H9 (cell line): ENCODE results near the gene CCNI2. TPM values are rescaled to one million over a fixed set of nuclear protein-coding genes. Genes with fewer than 3 reads are reported as not detected.

ENCODE experiments used
- DNase-seq: peaks from one replicate; pipeline ENCODE4 v3.0.0-alpha.2; 2017
- H2AFZ ChIP-seq: one replicate; pipeline ENCODE4 v1.6.1; 2013; ENCODE audit warnings: mild to moderate bottlenecking, low read length, control low read depth, moderate library complexity
- H2AK5ac ChIP-seq: 2 replicates; pipeline ENCODE4 v1.6.1; 2013; ENCODE audit warnings: low read length, control low read depth, mixed read lengths; ENCODE audit not compliant: insufficient read length
- H2BK120ac ChIP-seq: one replicate; pipeline ENCODE4 v1.6.1; 2013; ENCODE audit warnings: low read depth, mild to moderate bottlenecking, low read length, control low read depth, inconsistent platforms; ENCODE audit not compliant: poor library complexity, severe bottlenecking
- H2BK12ac ChIP-seq: 2 replicates; pipeline ENCODE4 v1.6.1; 2013; ENCODE audit warnings: low read length, control low read depth, mixed read lengths, low read depth; ENCODE audit not compliant: insufficient read length
- H2BK15ac ChIP-seq: 2 replicates; pipeline ENCODE4 v1.6.1; 2013; ENCODE audit warnings: low read depth, low read length, control low read depth
- H2BK20ac ChIP-seq: one replicate; pipeline ENCODE4 v1.6.1; 2013; ENCODE audit warnings: low read depth, mild to moderate bottlenecking, low read length, control low read depth, inconsistent platforms; ENCODE audit not compliant: poor library complexity, severe bottlenecking
- H2BK5ac ChIP-seq: 2 replicates; pipeline ENCODE4 v1.6.1; 2013; ENCODE audit warnings: low read length, control low read depth, mixed read lengths; ENCODE audit not compliant: insufficient read length
- H3K14ac ChIP-seq: 2 replicates; pipeline ENCODE4 v1.6.1; 2013; ENCODE audit warnings: low read length, control low read depth; ENCODE audit not compliant: insufficient read depth
- H3K18ac ChIP-seq: 2 replicates; pipeline ENCODE4 v1.6.1; 2013; ENCODE audit warnings: low read depth, mild to moderate bottlenecking, mixed read lengths, low read length, control low read depth; ENCODE audit not compliant: insufficient read length
- H3K23ac ChIP-seq: 2 replicates; pipeline ENCODE4 v1.6.1; 2013; ENCODE audit warnings: low read length, control low read depth, mixed read lengths, low read depth; ENCODE audit not compliant: insufficient read length
- H3K23me2 ChIP-seq: 2 replicates; pipeline ENCODE4 v1.6.1; 2013; ENCODE audit warnings: low read depth, mild to moderate bottlenecking, mixed read lengths, low read length, control low read depth; ENCODE audit not compliant: insufficient read length, poor library complexity, severe bottlenecking
- H3K27ac ChIP-seq: 2 replicates; pipeline ENCODE4 v1.5.1; 2013; ENCODE audit warnings: low read length, control low read depth, mixed read lengths, low read depth; ENCODE audit not compliant: insufficient read length
- H3K27me3 ChIP-seq: 2 replicates; pipeline ENCODE4 v1.6.1; 2013; ENCODE audit warnings: low read length, control low read depth, inconsistent platforms; ENCODE audit not compliant: insufficient read depth
- H3K4ac ChIP-seq: 2 replicates; pipeline ENCODE4 v1.6.1; 2013; ENCODE audit warnings: low read depth, mild to moderate bottlenecking, control low read depth, inconsistent platforms, low read length, moderate library complexity
- H3K4me1 ChIP-seq: 2 replicates; pipeline ENCODE4 v1.6.1; 2013; ENCODE audit warnings: low read length, control low read depth, inconsistent platforms; ENCODE audit not compliant: insufficient read depth
- H3K4me2 ChIP-seq: 2 replicates; pipeline ENCODE4 v1.6.1; 2013; ENCODE audit warnings: low read length, control low read depth, mixed read lengths; ENCODE audit not compliant: insufficient read length, insufficient read depth
- H3K56ac ChIP-seq: 2 replicates; pipeline ENCODE4 v1.6.1; 2013; ENCODE audit warnings: low read depth, mild to moderate bottlenecking, mixed read lengths, low read length, control low read depth; ENCODE audit not compliant: insufficient read length
- H3K79me1 ChIP-seq: 2 replicates; pipeline ENCODE4 v1.6.1; 2013; ENCODE audit warnings: low read depth, mild to moderate bottlenecking, moderate library complexity, low read length, control low read depth, inconsistent platforms; ENCODE audit not compliant: insufficient read depth, poor library complexity, severe bottlenecking
- H3K79me2 ChIP-seq: 2 replicates; pipeline ENCODE4 v1.6.1; 2013; ENCODE audit warnings: low read length, control low read depth, inconsistent platforms; ENCODE audit not compliant: insufficient read depth
- H3K9ac ChIP-seq: 2 replicates; pipeline ENCODE4 v1.6.1; 2013; ENCODE audit warnings: low read length, control low read depth, mixed read lengths; ENCODE audit not compliant: insufficient read length; ENCODE audit errors: extremely low read depth
- H3K9me3 ChIP-seq: one replicate; pipeline ENCODE4 v1.6.1; 2013; ENCODE audit warnings: low read depth, low read length, inconsistent platforms; ENCODE audit not compliant: control insufficient read depth
- H3T11ph ChIP-seq: one replicate; pipeline ENCODE4 v1.6.1; 2013; ENCODE audit warnings: mild to moderate bottlenecking, low read length, control low read depth, inconsistent platforms
- H4K20me1 ChIP-seq: one replicate; pipeline ENCODE4 v1.6.1; 2013; ENCODE audit not compliant: control insufficient read depth, insufficient read length, insufficient read depth
- H4K5ac ChIP-seq: 2 replicates; pipeline ENCODE4 v1.6.1; 2013; ENCODE audit warnings: low read depth, mild to moderate bottlenecking, mixed read lengths, low read length, control low read depth; ENCODE audit not compliant: insufficient read length
- H4K8ac ChIP-seq: replicated peaks from 2 replicates; pipeline ENCODE4 v1.6.1; 2013; ENCODE audit warnings: low read length, control low read depth, mixed read lengths, low read depth; ENCODE audit not compliant: insufficient read length
- H4K91ac ChIP-seq: 2 replicates; pipeline ENCODE4 v1.6.1; 2013; ENCODE audit warnings: low read depth, mild to moderate bottlenecking, moderate library complexity, mixed read lengths, low read length, control low read depth; ENCODE audit not compliant: insufficient read length
- H3K27ac Mint-ChIP-seq, 3 experiments: 2 replicates in 2 of 3; 3 replicates in 1 of 3; pipeline ENCODE4 v1.8.0; 2020 to 2021; ENCODE audit warnings: mixed read lengths in 3 of 3, mild to moderate bottlenecking in 1 of 3, moderate library complexity in 1 of 3
- H3K27me3 Mint-ChIP-seq: 2 replicates; pipeline ENCODE4 v1.8.0; 2021; ENCODE audit warnings: low read depth, mild to moderate bottlenecking, moderate library complexity, mixed read lengths
- H3K36me3 Mint-ChIP-seq, 3 experiments: 2 replicates in 2 of 3; 3 replicates in 1 of 3; pipeline ENCODE4 v1.8.0; 2020 to 2021; ENCODE audit warnings: low read depth in 3 of 3, mixed read lengths in 3 of 3; ENCODE audit not compliant: insufficient read depth in 1 of 3
- H3K4me1 Mint-ChIP-seq, 2 experiments: 2 replicates each; pipeline ENCODE4 v1.8.0; 2020; ENCODE audit warnings: mixed read lengths in 2 of 2
- H3K4me3 Mint-ChIP-seq, 2 experiments: 2 replicates in 1 of 2; 3 replicates in 1 of 2; pipeline ENCODE4 v1.8.0; 2020 to 2021; ENCODE audit warnings: mild to moderate bottlenecking in 2 of 2, mixed read lengths in 2 of 2, moderate library complexity in 1 of 2
- H3K9me3 Mint-ChIP-seq, 2 experiments: 2 replicates in 1 of 2; 3 replicates in 1 of 2; pipeline ENCODE4 v1.8.0; 2020; ENCODE audit warnings: mild to moderate bottlenecking in 2 of 2, mixed read lengths in 2 of 2, moderate library complexity in 1 of 2
- CTCF ChIP-seq: fragments of 200-600 bp; sonication (generic); conservative IDR thresholded peaks from 3 replicates; pipeline ENCODE4 v1.8.0; 2021; ENCODE audit warnings: antibody characterized with exemption, mild to moderate bottlenecking
- WGBS: extraction: QIAGEN DNeasy Blood & Tissue Kit; methylation state at CpG from one replicate; pipeline ENCODE4 v1.1.7; 2013; ENCODE audit warnings: missing lambda C conversion rate, low lambda C conversion rate, mixed read lengths; ENCODE audit not compliant: insufficient read length; ENCODE audit errors: extremely low coverage; 5-methylcytosine and 5-hydroxymethylcytosine counted together
- total RNA-seq: library from RNA; stranded (reverse); gene quantifications from 2 replicates; pipeline ENCODE4 v1.2.1, GENCODE V29; 2021

The CCNI2 gene
- total RNA-seq, 1 experiment from 2014 or later: 0.57 TPM

- no peaks in the 10 kb centered on the region for H3K9me3 ChIP-seq
- H3K4ac ChIP-seq: no peak overlapping the region
- H4K91ac ChIP-seq: no peak overlapping the region
- no peak for DNase-seq
- H3K27ac Mint-ChIP-seq: no peak overlapping the region
- peaks cover 10% of the 10 kb centered on the region; the same call in 1 of the 2 replicates for H3K4me1 ChIP-seq
- no peak for TF ChIP-seq CTCF
- H4K8ac ChIP-seq: no peak overlapping the region
- no peak overlapping the region for H3K9ac ChIP-seq
- peaks cover 16% of the 10 kb centered on the region; the same call in 1 of the 2 replicates for H3K27me3 ChIP-seq
- no peak overlapping the region for H2AFZ ChIP-seq
- no peak overlapping the region for H3K56ac ChIP-seq
- H2BK12ac ChIP-seq: no peak overlapping the region
- no peak overlapping the region for H3K23ac ChIP-seq
- H3K23me2 ChIP-seq: peaks cover 13% of the 10 kb centered on the region
- no peak overlapping the region; the same call in 1 of the 2 replicates for H3K14ac ChIP-seq
- H2BK5ac ChIP-seq: no peak overlapping the region
- no peak overlapping the region for H3K18ac ChIP-seq
- H4K20me1 ChIP-seq: no peaks in the 10 kb centered on the region
- H3K27ac ChIP-seq: no peak overlapping the region
- H3K9me3 Mint-ChIP-seq: no peaks in the 10 kb centered on the region; a peak in 1 of 5 replicates
- no CpG with 5 or more reads among the region's 3 CpGs for WGBS
- H3K4me1 Mint-ChIP-seq: peaks cover 34 to 39% of the 10 kb centered on the region in 2 experiments
- no peak overlapping the region for H2AK5ac ChIP-seq
- H2BK120ac ChIP-seq: no peak overlapping the region
- H3K4me2 ChIP-seq: no peak overlapping the region
- no peak overlapping the region; a peak in 1 of 5 replicates for H3K4me3 Mint-ChIP-seq
- peaks cover 2% of the 10 kb centered on the region; the same call in 1 of the 2 replicates for H3K79me2 ChIP-seq
- peaks cover 2% of the 10 kb centered on the region for H3K79me1 ChIP-seq
- no peak overlapping the region for H4K5ac ChIP-seq
- no peak overlapping the region for H2BK15ac ChIP-seq
- H2BK20ac ChIP-seq: no peak overlapping the region
- H3K36me3 Mint-ChIP-seq: no peaks in the 10 kb centered on the region
- no peak overlapping the region for H3T11ph ChIP-seq
- H3K27me3 Mint-ChIP-seq: peaks cover 59% of the 10 kb centered on the region
These were observed 27.2 kb downstream of the CCNI2 start for GRCh38 chr5:132774406-132774805.
